Activated T-cell treated with anti-CD3 and anti-CD28 coated beads for 4 hours (primary cell): ENCODE measurements around the gene PNRC2.
"Not testable (repeated sequence)": the region's sequence is repeated elsewhere in the genome, so short reads cannot be mapped to it uniquely, and the experiment has no call there.

ENCODE experiments used
- DNase-seq: peaks from one replicate; pipeline ENCODE4 v3.0.0-alpha.2; 2020

PNRC2 gene

DNA sequence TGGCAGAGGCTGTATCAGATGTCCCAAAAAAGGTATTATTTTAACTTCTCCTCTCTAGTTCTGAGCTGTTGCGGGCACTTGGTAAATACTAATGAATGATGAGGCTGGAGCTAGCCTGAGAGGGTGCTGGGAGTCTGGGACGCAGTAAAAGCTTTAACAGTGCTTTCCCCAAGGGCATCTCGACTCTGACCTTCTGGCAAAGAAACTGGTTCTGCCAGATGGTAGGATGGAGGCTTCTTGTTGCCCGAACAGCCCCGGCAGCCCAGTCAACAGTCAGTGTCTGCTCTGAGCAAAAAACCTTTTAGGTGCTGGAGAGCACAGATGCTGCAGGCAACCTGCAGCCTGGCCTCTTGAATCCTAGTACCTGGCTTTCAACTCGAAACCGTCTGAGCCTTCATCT, 2.5 kb upstream of the PNRC2 start:
- no peak for DNase-seq

- DNase-seq: not testable (repeated sequence)
These were observed 1.4 kb upstream of the PNRC2 start for GRCh38 chr1:23958040-23958809.

GRCh38 chr1:23958810-23959460, 693 bp upstream of the PNRC2 start:
- DNase-seq: peak; percentile 80

DNA sequence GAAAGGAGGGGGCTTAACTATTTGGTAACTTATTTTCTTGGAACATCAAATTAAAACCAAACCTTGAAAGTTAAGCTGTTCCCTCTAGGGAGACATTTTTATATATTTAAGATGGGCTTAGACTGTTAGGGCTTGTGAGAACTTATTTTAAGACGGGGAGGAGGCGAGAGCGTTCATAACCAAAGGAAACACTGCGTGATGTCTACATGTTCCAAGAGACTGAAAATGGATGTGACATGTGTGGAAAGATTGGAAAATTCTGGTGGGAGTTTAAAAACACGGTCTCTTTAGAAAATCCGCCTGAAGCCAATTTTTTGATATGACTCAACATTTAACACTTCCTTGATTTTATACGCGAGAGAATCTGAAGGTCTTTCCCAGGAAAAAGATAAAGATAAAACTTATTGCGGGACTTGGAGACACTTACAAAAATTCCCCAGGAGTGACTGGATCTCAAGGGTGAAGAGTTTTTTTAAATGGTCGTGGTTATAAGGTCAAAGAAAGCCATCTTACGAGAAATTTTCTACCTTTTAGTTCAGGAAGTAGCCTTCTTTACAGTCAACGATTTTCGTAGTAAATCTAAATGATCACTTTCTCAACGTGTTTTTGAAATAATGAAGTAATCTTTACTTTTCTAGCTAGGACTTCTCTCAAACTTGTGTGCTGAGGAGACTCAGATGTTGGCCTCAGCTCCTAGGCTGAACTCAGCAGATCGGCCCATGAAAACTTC, 828 bp downstream of the PNRC2 start:
- DNase-seq: no peak

DNA sequence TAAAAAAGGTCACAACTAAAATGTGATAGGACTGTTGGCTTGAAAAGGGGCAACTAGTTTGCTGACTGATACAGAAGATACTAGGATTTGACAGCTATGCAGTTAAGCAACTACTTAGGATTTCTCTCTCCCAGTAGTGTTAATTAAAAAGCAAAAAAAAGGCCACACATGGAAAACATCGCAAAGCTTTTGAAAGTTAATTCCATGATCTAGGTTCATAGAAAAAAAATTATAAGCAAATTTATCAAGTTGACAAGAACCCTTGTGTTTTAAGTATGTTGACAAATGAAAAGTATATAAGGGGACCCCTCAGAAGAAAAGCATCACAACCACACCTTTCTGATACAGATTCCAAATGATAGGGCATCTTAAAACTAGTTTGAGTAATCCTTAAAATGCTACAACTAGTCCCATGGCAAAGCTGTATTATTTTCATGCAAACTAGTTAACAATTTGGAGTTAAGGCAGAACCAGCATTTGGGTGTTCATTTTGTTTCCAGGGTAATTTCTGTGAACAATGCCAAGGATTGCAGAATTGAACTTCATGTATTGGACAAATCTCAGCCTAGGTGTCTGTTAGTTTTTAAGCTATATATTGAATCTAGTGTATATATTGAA, 4.1 kb downstream of the PNRC2 start:
- no peak for DNase-seq

GRCh38 chr1:23964235-23964668, 4.6 kb downstream of the PNRC2 start:
- no peak for DNase-seq

GRCh38 chr1:23964790-23965740, 5.4 kb downstream of the PNRC2 start:
- no peak for DNase-seq

GRCh38 chr1:23966973-23967493, 7.4 kb downstream of the PNRC2 start:
- DNase-seq: no peak

DNA sequence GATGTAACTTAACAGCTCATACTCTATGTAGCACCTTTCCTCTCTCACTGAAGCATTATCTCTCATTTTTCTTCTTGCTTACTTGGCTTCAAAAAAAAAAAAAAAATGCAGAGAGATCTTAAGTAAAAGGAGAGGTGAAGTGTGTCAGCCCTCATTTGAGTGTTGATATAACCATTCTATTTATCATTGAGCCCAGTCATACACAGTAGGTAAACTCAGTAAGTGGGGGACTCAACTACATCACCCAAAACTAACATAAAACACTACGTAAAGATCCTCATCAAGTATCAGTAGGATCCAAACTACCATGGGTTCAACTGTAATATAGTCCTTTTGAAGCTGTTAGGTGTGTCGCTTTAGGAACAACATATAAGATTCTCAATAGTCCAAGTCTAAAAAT, 8.2 kb downstream of the PNRC2 start:
- no peak for DNase-seq

DNA sequence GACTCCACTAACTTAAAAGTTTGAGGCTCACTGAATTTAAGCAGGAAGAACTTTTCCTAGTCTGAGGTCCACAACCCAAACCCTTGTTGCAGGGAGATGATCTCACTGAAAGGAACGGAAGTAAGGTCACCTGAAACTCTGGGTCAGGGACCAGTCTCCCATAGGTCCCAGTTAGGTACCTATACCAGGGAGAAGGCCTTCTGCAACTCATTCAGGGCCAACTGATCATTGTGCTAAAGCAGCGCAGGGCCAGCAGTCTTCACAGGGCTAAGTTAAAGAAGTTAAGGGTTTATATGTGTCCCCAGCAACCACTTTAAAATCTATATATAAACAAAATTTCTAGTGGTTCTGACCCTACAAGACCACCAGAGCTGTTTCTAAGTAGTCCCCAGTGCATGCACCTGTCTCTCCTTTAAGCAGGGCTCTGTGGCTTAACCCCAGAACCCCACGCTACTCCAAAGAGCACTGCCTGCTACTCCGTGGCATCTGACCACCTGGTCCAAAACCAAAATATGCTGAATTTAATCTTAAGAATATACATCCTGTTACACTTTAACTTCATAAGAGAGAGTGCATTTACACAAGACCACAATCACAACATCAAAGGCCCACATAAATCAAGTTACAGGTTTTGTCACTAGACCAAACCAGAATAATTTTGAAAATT, 17.7 kb downstream of the PNRC2 start:
- DNase-seq: no peak

GRCh38 chr1:23977854-23978191, 18.2 kb downstream of the PNRC2 start:
- DNase-seq: no peak

DNA sequence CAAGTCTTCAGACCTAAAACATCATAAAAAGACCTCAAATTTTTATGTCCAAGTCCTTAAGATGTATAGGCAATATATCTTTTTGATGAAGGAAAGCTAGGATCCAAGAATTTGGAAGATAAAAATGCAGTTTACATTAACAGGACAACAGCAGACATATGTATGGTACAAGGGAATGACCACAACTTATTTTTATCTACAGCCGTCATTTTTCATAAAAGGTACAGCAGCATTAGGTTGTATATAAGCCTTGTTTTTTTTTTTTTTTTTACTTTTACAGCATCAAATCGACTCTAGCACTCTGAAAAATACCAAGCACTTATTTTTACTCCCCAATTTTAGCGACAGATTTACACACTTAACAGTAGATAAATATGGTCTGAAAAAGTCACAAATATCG, 19.2 kb downstream of the PNRC2 start:
- DNase-seq: no peak

GRCh38 chr1:23979387-23979880, 19.8 kb downstream of the PNRC2 start:
- no peak for DNase-seq

- DNase-seq: peak; percentile 94
These were observed 20.5 kb downstream of the PNRC2 start, which contains the start of gene SRSF10 for GRCh38 chr1:23979881-23980727. SRSF10 (minus strand) TSS chr1:23980327; CDS start chr1:23980255, 72 bp downstream.

DNA sequence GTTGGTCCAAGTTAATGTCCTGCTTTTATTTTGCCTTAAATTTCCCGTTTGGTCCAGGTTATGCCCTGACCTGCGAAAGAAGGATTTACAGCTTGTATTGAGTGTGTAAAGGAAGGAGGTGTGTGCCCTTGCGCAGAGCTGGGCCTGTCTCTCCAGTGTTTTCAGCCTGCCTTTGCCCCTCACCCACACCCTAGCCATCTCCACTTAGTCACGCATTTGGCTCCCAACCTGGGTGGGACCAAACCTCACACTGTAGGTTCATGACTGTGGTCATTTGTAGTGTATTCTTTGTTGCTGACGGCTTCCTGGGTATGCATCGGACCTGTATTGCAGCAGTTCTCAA, 21.1 kb downstream of the PNRC2 start:
- DNase-seq: peak; percentile 13

GRCh38 chr1:23984417-23985186, 25.0 kb downstream of the PNRC2 start:
- DNase-seq: no peak

GRCh38 chr1:23987038-23987437, 27.4 kb downstream of the PNRC2 start:
- DNase-seq: not testable (repeated sequence)

DNA sequence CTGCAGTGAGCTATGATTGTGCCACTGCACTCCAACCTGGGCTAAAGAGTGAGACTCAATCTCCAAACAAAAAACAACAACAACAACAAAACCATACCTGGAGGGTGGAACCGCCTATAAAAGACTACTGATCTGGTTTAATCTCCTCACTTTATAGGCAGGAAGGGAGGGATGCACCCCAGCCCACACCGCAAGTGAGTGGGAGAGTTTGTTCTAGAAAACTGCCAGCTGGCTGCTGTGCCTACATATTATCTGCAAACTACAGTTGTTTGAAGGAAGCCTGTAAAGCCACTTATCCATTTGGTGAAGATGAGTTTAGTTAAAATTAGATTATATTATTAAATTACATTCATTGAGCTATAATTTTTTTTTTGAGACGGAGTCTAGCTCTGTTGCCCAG, 29.6 kb downstream of the PNRC2 start:
- no peak for DNase-seq

- not testable (repeated sequence) for DNase-seq
These were observed 32.4 kb downstream of the PNRC2 start for GRCh38 chr1:23992011-23992410.
